Stimulated activated effector memory CD8-positive, alpha-beta T cell treated with anti-CD3 and anti-CD28 coated beads, Interleukin-12 subunit alpha, Interleukin-12 subunit beta, amount 100 ng/mL, for 72 hours (primary cell): ENCODE measurements around the gene ZNF879.
A peak's percentile ranks its signal among the peaks of the same experiment; 100 is the strongest.

Source experiments
- ATAC-seq: fragments of 150-1000 bp; cut with Tn5 transposase; 2 replicates; pipeline ENCODE4 v1.10.0; 2021
- DNase-seq, 2 donors: peaks; one replicate each; pipeline ENCODE4 v3.0.0; 2021 to 2022; ENCODE audit warnings: low spot score in 2 of 2
- H3K27ac Mint-ChIP-seq: one replicate; pipeline ENCODE4 v1.8.0; 2022; ENCODE audit warnings: mild to moderate bottlenecking, mixed read lengths
- H3K36me3 Mint-ChIP-seq: one replicate; pipeline ENCODE4 v1.8.0; 2022; ENCODE audit warnings: mild to moderate bottlenecking, mixed read lengths
- H3K4me1 Mint-ChIP-seq: one replicate; pipeline ENCODE4 v1.8.0; 2022; ENCODE audit warnings: mixed read lengths
- H3K4me3 Mint-ChIP-seq: one replicate; pipeline ENCODE4 v1.8.0; 2022; ENCODE audit warnings: mild to moderate bottlenecking, mixed read lengths
- H3K9me3 Mint-ChIP-seq: one replicate; pipeline ENCODE4 v1.8.0; 2022; ENCODE audit warnings: mixed read lengths

ZNF879 gene

DNA sequence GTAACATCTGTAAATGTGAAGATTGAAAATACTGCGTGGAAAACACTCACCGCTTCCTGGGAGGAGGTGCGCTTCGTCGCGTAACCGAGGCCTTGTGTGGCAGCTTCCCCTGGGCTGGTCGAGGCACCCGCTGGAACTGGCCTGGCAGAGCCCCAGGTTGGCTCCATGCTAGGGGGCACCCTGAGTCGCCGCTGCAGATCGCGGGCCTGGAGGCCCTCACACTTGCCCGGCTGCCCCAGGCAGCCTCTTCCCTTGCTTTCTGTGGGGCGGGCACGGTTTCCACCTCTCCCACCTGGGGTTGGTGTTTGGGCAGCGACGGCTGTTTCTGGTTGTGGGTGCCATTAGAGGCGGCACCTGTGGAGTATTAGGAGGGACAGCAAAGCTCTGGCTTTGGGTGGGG is 37.4 kb downstream of the ZNF879 start:
- DNase-seq (no peak), ATAC-seq (no peak)
- peaks cover 21% of the 10 kb centered on the region for H3K36me3 Mint-ChIP-seq
- H3K4me3 Mint-ChIP-seq, result peak overlapping the region; percentile 87
- H3K4me1 Mint-ChIP-seq, result peaks cover 26% of the 10 kb centered on the region
- peak overlapping the region; percentile 92 for H3K27ac Mint-ChIP-seq
- H3K9me3 Mint-ChIP-seq, result peaks cover 7% of the 10 kb centered on the region

DNA sequence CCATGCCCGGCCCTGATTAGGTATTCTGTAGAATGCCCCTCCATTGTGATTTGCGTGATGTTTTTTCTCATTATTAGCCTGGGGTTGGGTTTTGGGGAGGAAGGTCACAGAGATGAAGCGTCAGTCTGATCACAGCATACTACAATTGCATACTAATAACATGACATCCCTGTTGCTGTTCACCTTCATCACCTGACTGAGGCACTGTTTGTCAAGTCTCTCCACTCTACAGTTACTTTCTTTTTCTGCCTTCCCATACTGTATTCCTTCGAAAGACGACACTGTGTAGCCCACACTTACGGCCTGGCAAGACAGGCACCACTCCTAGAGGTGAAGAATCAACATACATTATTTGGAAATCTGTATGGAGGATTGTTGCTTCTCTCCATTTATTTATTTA is 42.1 kb downstream of the ZNF879 start:
- peaks cover 39% of the 10 kb centered on the region for H3K36me3 Mint-ChIP-seq
- no peak for ATAC-seq
- H3K27ac Mint-ChIP-seq, result no peak overlapping the region
- peaks cover 13% of the 10 kb centered on the region for H3K9me3 Mint-ChIP-seq
- DNase-seq, result no peak
- no peak overlapping the region for H3K4me3 Mint-ChIP-seq
- peaks cover 13% of the 10 kb centered on the region for H3K4me1 Mint-ChIP-seq

DNA sequence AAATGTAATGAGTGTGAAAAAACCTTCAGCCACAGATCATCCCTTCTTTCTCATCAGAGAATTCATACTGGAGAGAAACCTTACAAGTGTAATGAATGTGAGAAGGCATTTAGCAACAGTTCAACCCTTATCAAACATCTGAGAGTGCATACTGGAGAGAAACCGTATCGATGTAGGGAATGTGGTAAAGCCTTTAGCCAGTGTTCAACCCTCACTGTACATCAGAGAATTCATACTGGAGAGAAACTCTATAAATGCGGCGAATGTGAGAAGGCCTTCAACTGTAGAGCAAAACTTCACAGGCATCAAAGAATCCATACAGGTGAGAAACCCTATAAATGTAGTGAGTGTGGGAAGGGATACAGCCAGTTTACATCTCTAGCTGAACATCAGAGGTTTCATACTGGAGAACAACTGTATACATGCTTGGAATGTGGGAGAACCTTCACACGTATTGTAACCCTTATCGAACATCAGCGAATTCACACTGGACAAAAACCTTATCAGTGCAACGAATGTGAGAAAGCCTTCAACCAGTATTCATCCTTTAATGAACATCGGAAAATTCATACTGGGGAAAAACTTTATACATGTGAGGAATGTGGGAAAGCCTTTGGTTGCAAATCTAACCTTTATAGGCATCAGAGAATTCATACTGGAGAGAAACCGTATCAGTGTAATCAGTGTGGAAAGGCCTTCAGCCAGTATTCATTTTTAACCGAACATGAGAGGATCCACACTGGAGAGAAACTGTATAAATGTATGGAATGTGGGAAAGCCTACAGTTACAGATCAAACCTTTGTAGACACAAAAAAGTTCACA is 55.8 kb downstream of the ZNF879 start:
- H3K4me1 Mint-ChIP-seq, result no peaks in the 10 kb centered on the region
- H3K36me3 Mint-ChIP-seq, result peaks cover 40% of the 10 kb centered on the region
- no peak for DNase-seq
- no peak overlapping the region for H3K4me3 Mint-ChIP-seq
- no peak for ATAC-seq
- no peak overlapping the region for H3K27ac Mint-ChIP-seq
- H3K9me3 Mint-ChIP-seq, result peaks cover 37% of the 10 kb centered on the region

DNA sequence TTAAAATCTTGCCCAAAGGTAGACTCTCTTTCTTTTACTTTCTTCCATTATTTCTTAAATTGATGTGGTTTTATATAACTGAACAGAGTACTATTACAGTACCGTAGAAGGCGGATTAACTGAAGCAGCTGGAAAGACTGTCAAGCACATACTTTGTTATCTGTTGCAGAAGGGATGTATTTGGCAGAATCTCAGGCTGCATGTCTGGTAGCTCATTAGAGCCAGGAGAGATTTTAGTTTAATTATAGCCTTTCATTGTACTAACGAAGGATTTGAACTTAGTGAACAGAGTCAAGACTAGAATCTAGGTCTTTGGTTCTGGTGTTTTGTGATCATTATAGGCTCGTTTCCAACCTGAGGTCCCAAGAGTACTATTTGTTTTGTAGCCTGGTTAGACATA is 57.1 kb downstream of the ZNF879 start:
- ATAC-seq, result no peak
- DNase-seq, result no peak
- Mint-ChIP-seq H3K36me3 (peaks cover 36% of the 10 kb centered on the region), H3K9me3 (peaks cover 40% of the 10 kb centered on the region), H3K4me1 (no peaks in the 10 kb centered on the region), H3K4me3 (no peak overlapping the region), H3K27ac (no peak overlapping the region)
